WERI-Rb-1 (cell line): ENCODE data around the gene TNC.

ENCODE experiments used
- DNase-seq: peaks from one replicate; pipeline ENCODE4 v3.0.0-alpha.2; 2020
- H3K27ac ChIP-seq: fragments of 250-450 bp; sonication (Bioruptor Pico); 2 replicates; pipeline ENCODE4 v1.5.1; 2020; ENCODE audit warnings: mild to moderate bottlenecking, moderate library complexity
- H3K27me3 ChIP-seq: fragments of 250-450 bp; sonication (Bioruptor Pico); 2 replicates; pipeline ENCODE4 v1.5.1; 2021; ENCODE audit warnings: mild to moderate bottlenecking, low read depth, moderate library complexity; ENCODE audit not compliant: insufficient read depth, severe bottlenecking
- H3K36me3 ChIP-seq: fragments of 250-450 bp; sonication (Bioruptor Pico); 2 replicates; pipeline ENCODE4 v1.5.1; 2020; ENCODE audit warnings: mild to moderate bottlenecking, moderate library complexity
- H3K4me3 ChIP-seq: 2 replicates; pipeline ENCODE4 v1.5.1; 2011; ENCODE audit warnings: low read depth, mild to moderate bottlenecking, control low read depth, low read length
- H3K9me3 ChIP-seq: fragments of 250-450 bp; sonication (Bioruptor Pico); 2 replicates; pipeline ENCODE4 v1.5.1; 2021; ENCODE audit warnings: mild to moderate bottlenecking, moderate library complexity; ENCODE audit not compliant: severe bottlenecking
- TF ChIP-seq, protein P1 (sequence below): IDR thresholded peaks from 2 replicates; pipeline ENCODE4 v1.5.1; 2011; ENCODE audit warnings: low read depth, mild to moderate bottlenecking, control low read depth, inconsistent platforms, low read length

TNC gene

DNA sequence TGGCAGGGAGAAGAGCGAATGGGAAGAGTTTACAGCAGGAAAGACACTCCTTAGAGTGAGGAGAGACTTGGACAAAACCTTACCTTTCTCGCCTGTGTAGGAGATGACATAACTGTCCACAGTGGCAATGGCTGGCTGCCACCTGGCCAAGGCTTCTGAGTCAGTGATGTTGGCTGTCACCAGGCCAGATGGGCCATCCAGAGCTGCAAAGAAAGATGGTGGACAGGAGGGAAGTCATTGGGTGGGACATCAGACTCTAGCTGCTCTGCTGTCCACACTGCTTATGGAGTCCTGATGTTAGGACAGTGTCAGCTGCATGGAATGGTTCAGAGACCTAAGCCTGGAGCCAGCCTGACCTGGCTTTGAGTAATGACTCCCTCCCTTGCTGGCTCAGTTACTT, 79.8 kb downstream of the TNC start:
- TF ChIP-seq, protein P1, sequence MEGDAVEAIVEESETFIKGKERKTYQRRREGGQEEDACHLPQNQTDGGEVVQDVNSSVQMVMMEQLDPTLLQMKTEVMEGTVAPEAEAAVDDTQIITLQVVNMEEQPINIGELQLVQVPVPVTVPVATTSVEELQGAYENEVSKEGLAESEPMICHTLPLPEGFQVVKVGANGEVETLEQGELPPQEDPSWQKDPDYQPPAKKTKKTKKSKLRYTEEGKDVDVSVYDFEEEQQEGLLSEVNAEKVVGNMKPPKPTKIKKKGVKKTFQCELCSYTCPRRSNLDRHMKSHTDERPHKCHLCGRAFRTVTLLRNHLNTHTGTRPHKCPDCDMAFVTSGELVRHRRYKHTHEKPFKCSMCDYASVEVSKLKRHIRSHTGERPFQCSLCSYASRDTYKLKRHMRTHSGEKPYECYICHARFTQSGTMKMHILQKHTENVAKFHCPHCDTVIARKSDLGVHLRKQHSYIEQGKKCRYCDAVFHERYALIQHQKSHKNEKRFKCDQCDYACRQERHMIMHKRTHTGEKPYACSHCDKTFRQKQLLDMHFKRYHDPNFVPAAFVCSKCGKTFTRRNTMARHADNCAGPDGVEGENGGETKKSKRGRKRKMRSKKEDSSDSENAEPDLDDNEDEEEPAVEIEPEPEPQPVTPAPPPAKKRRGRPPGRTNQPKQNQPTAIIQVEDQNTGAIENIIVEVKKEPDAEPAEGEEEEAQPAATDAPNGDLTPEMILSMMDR, result no peak
- Histone ChIP-seq H3K36me3 (peaks cover 18% of the 10 kb centered on the region), H3K27ac (no peak overlapping the region), H3K9me3 (no peaks in the 10 kb centered on the region), H3K4me3 (no peak overlapping the region), H3K27me3 (no peaks in the 10 kb centered on the region)
- DNase-seq, result no peak

- Histone ChIP-seq H3K4me3 (no peak overlapping the region), H3K27ac (no peak overlapping the region), H3K9me3 (no peaks in the 10 kb centered on the region), H3K27me3 (no peaks in the 10 kb centered on the region), H3K36me3 (peaks cover 18% of the 10 kb centered on the region)
- TF ChIP-seq, protein P1, result no peak
- no peak for DNase-seq
Measured at GRCh38 chr9:115036691-115037090, 81.3 kb downstream of the TNC start.

- no peaks in the 10 kb centered on the region for H3K9me3 ChIP-seq
- no peak overlapping the region for H3K4me3 ChIP-seq
- DNase-seq, result no peak
- no peaks in the 10 kb centered on the region for H3K27me3 ChIP-seq
- H3K27ac ChIP-seq, result no peak overlapping the region
- TF ChIP-seq, protein P1, result no peak
- H3K36me3 ChIP-seq, result peaks cover 21% of the 10 kb centered on the region
Measured at GRCh38 chr9:115035841-115036612, 81.9 kb downstream of the TNC start.

GRCh38 chr9:115034801-115035200, 83.2 kb downstream of the TNC start:
- no peak for DNase-seq
- no peak overlapping the region for H3K4me3 ChIP-seq
- H3K27me3 ChIP-seq, result no peaks in the 10 kb centered on the region
- no peak overlapping the region for H3K27ac ChIP-seq
- TF ChIP-seq, protein P1, result no peak
- no peaks in the 10 kb centered on the region for H3K9me3 ChIP-seq
- peaks cover 11% of the 10 kb centered on the region for H3K36me3 ChIP-seq

- peaks cover 11% of the 10 kb centered on the region for H3K36me3 ChIP-seq
- H3K4me3 ChIP-seq, result no peak overlapping the region
- no peak overlapping the region for H3K27ac ChIP-seq
- TF ChIP-seq, protein P1, result no peak
- no peak for DNase-seq
- no peaks in the 10 kb centered on the region for H3K9me3 ChIP-seq
- H3K27me3 ChIP-seq, result no peaks in the 10 kb centered on the region
Measured at GRCh38 chr9:115033800-115034199, 84.2 kb downstream of the TNC start.

DNA sequence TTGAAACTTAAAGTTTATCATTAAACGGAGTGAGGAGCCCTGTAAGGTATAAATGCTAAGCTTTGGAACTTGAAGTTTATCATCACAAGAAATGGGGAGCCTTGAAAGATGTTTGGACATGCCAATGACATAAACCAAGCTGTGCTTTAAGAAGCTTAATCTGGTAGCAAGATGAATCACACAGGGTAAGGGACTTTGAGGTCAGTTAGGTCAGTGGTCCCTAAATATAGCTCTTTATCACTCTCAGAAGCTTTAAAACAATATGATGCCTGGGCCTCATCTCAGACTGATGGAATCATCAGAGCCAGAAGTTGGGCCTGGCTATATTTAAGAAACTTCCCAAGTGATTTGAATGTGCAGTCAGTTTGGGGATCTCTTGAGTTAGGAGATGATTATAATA, 85.7 kb downstream of the TNC start:
- H3K36me3 ChIP-seq, result peaks cover 2% of the 10 kb centered on the region
- H3K9me3 ChIP-seq, result no peaks in the 10 kb centered on the region
- H3K4me3 ChIP-seq, result no peak overlapping the region
- TF ChIP-seq, protein P1, result no peak
- H3K27me3 ChIP-seq, result no peaks in the 10 kb centered on the region
- DNase-seq, result peak; percentile 18
- H3K27ac ChIP-seq, result no peak overlapping the region
